Stimulated activated naive CD8-positive, alpha-beta T cell treated with anti-CD3 and anti-CD28 coated beads, Interleukin-15, Interleukin-2, amounts not matched to agents 100 ng/mL and 50 ng/mL, for 24 hours (primary cell): ENCODE measurements around the gene PLEKHA6.

ENCODE experiments used
- H3K27ac Mint-ChIP-seq: one replicate; pipeline ENCODE4 v1.8.0; 2021; ENCODE audit warnings: mild to moderate bottlenecking, mixed read lengths
- H3K27me3 Mint-ChIP-seq: one replicate; pipeline ENCODE4 v1.8.0; 2021; ENCODE audit warnings: mixed read lengths
- H3K36me3 Mint-ChIP-seq: one replicate; pipeline ENCODE4 v1.8.0; 2021; ENCODE audit warnings: low read depth, mixed read lengths
- H3K4me1 Mint-ChIP-seq: one replicate; pipeline ENCODE4 v1.8.0; 2021; ENCODE audit warnings: low read depth, mixed read lengths
- H3K4me3 Mint-ChIP-seq: one replicate; pipeline ENCODE4 v1.8.0; 2021; ENCODE audit warnings: mild to moderate bottlenecking, mixed read lengths
- H3K9me3 Mint-ChIP-seq: one replicate; pipeline ENCODE4 v1.8.0; 2021; ENCODE audit warnings: mixed read lengths

The PLEKHA6 gene

DNA sequence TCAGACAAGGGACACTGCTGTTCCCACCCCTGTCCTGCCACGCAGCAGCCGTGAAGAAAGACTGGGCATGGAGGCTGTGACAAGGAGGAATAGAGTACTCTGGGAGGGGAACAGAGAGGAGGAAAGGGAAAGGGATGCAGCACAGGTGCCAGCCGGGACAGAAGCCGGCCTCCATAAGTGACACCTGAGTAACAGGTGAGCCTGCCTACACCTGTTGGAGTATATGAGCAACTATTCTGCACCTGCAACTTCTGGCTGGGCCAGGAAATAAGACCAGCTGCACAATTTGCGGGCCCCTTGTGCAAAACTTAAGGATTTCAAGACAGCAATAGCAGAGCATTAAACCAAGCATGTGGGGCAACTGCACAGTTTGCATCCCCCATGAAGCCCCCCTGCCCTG, 73.4 kb downstream of the PLEKHA6 start:
- H3K36me3 Mint-ChIP-seq, result no peaks in the 10 kb centered on the region
- H3K9me3 Mint-ChIP-seq, result no peaks in the 10 kb centered on the region
- H3K27me3 Mint-ChIP-seq, result peaks cover 8% of the 10 kb centered on the region
- no peak overlapping the region for H3K27ac Mint-ChIP-seq
- H3K4me3 Mint-ChIP-seq, result peak overlapping the region; percentile 11
- H3K4me1 Mint-ChIP-seq, result peaks cover 29% of the 10 kb centered on the region

DNA sequence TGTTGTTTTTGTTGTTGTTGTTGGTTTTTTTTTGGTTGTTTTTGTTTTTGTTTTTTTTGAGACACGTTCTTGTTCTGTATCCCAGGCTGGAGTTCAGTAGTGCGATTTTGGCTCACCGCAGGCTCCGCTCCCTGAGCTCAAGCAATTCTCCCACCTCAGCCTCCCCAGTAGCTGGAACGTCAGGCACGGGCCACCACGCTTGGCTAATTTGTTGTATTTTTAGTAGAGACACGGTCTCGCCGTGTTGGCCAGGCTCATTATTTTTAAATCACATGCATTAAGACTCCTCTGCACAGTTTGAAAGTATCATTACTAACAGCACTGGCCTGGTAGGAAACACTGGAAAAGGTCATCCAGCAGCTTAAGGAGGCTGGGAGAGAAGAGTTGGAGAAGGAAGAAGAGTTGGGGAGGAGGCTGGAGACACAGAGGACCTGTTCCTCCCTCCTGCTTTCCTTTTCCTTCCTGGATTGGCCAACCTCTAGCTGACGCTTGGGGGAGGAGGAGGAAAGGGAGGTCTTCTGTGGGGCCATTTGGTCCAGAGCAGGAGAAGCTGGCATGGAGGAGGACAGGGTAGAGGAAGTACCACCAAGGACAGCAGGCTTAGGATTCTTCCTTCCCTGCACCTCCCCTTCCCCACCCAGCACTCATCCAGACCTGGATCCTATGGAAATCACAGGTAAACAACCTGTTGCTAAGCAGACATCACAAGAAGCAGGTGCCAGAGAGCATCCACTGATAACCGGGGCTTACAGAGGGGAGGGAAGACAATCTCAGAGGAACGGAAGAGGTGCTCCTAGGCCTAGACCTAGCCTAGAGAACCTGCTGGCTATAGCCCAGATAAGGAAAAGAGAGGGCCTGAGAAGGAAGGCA, 74.1 kb downstream of the PLEKHA6 start:
- no peaks in the 10 kb centered on the region for H3K36me3 Mint-ChIP-seq
- peaks cover 29% of the 10 kb centered on the region for H3K4me1 Mint-ChIP-seq
- H3K27me3 Mint-ChIP-seq, result peaks cover 8% of the 10 kb centered on the region
- H3K9me3 Mint-ChIP-seq, result no peaks in the 10 kb centered on the region
- no peak overlapping the region for H3K27ac Mint-ChIP-seq
- H3K4me3 Mint-ChIP-seq, result peak overlapping the region; percentile 11

DNA sequence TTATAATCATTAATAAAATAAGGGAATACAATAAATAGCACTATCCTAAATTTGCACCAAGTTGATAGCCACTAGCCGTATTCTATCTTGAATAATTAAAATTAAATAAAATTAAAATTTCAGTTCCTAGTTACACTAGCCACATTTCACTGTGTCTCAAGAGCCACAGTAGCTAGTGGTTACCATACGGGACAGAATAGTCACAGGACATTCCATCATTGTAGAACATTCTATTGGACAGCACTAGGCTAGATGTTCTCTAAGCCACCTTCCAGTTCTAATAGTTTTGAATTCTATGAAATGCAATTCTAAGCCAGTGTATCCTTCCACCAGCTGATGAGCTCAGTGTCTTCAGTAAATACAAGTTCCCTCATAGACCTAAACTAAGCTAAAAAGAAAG, 74.8 kb downstream of the PLEKHA6 start:
- no peak overlapping the region for H3K27ac Mint-ChIP-seq
- H3K4me1 Mint-ChIP-seq, result peaks cover 29% of the 10 kb centered on the region
- H3K36me3 Mint-ChIP-seq, result no peaks in the 10 kb centered on the region
- H3K4me3 Mint-ChIP-seq, result no peak overlapping the region
- peaks cover 4% of the 10 kb centered on the region for H3K27me3 Mint-ChIP-seq
- H3K9me3 Mint-ChIP-seq, result no peaks in the 10 kb centered on the region

DNA sequence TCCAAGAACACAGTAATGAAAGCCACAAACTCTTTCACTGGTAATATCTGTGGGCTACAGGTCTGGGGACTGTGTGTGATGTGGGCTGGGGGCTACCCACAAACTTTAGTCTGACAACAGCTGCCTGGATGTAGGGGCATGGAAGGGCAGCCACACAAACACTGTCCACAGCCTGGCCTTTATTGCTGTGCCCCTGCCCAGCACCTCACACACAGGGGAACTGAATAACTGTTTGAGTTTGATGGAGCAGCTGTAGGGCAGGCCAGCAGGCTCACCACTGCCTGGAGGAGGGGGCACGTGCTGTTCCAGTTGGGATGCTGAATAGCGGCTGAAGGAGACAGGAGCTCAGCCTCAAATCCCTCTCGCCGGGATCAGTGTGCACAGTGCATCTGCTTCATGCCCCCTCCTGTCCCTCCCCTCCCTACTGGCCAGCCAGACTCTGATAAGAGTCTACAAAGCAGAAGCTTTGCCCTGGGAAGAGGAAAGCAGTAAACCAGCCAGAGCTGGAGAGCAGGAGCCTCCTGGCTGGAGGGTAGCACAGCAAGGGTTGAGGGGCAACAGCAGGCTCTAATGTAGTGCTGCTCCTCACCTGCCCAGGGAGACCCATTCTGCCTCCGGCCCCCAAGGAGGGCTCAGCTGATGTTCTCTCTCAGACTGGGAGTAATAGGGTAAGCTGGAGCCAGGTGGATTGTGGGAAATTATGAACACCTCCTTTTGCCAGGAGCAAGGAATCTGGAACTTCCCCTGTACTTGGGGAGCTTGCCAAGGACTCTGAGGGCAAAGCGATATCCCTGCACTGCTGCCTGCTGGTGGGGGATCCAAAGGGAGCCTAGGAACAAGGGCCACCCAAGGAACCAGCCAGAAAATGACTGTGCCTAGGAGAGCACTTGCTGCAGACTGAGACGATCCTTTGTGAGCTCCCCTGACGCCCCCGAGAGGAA, 75.7 kb downstream of the PLEKHA6 start:
- Mint-ChIP-seq H3K27ac (no peak overlapping the region), H3K36me3 (no peaks in the 10 kb centered on the region), H3K4me3 (no peak overlapping the region), H3K9me3 (no peaks in the 10 kb centered on the region), H3K4me1 (peaks cover 29% of the 10 kb centered on the region), H3K27me3 (no peaks in the 10 kb centered on the region)

DNA sequence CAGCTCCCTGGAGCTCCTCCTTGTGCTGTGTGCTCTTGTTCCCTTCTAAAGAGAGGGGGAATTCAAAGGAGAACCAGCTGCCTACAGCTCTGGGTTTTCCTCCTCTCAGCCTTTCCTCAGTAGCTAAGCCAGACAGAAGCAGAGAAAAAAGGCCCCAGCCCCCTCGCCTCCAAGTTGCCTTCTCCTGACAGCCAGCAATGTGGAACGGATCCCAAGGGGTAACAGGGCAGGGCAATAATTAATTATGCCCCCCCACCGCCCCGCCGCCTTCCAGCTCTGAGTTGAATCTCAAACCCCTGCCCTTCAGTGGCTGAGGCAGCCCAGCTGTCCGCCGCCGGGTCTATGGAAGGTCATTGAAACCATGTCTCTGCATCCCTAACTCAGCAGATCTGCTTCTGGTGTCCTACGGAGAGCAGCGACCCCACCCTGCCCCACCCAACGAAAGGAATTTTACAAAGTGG, 76.9 kb downstream of the PLEKHA6 start:
- Mint-ChIP-seq H3K36me3 (no peaks in the 10 kb centered on the region), H3K9me3 (no peaks in the 10 kb centered on the region), H3K4me1 (peaks cover 24% of the 10 kb centered on the region), H3K4me3 (no peak overlapping the region), H3K27ac (no peak overlapping the region), H3K27me3 (no peaks in the 10 kb centered on the region)

DNA sequence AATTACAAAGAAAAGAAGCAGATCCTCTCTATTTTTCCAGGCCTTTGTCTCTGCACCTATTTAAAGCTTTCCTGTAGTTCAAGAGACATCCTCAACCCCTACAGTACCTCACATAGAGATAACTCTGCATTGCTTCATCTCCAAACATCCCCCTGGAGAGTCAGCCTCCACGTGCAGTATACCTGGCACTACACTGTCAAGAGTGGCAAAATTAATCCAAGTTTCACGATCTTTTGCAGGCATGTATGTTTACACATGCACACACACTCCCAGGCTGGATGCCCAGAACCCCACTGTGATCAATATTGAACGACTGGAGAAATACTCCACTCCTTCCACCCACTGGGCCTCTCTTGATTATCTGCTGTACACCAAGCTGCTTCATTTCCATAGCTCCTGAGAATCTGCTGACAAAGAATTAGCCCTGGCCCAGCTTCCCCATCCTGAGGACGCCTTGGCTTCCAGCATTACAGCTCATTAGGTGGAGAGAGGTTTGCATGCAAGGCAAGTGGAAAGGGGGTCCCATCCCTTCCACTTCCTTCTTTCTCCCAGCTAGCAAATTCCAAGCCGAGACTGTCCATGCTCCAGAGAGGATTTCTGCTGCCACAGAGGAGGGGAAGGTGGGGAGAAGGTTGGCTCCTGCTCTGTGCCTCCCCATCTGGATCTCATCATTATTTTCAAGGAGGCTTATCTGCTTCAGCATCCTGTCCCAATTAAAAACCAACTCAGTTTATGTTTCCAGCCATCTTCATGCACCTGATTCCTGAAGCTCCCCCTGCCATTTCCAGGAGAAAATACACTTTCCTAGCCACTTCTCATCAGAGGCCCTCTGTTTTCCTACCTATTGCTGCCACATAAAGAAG, 79.4 kb downstream of the PLEKHA6 start:
- Mint-ChIP-seq H3K27me3 (no peaks in the 10 kb centered on the region), H3K36me3 (no peaks in the 10 kb centered on the region), H3K27ac (no peak overlapping the region), H3K4me1 (no peaks in the 10 kb centered on the region), H3K4me3 (no peak overlapping the region), H3K9me3 (no peaks in the 10 kb centered on the region)

DNA sequence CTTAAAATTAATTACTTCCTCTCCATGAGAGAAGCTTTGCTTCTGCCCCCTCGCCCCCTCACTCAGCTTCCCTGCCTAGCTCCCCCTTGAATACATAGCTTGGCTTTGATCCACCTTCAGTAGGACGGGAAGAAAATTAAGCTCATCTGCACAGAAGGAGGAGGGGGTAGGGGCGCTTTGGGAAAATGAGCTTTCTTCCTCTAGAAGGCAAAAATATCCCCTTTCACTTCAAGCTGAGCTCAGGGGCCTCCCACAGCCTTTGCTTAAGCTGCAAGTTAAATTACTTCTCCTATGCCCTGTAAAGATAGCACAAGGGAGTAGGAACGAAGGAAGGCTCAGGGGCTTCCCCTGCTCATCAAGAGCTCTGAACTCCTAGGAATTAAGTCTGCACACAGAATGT, 80.8 kb downstream of the PLEKHA6 start:
- no peaks in the 10 kb centered on the region for H3K9me3 Mint-ChIP-seq
- no peaks in the 10 kb centered on the region for H3K4me1 Mint-ChIP-seq
- H3K36me3 Mint-ChIP-seq, result no peaks in the 10 kb centered on the region
- no peak overlapping the region for H3K4me3 Mint-ChIP-seq
- H3K27ac Mint-ChIP-seq, result no peak overlapping the region
- H3K27me3 Mint-ChIP-seq, result no peaks in the 10 kb centered on the region

DNA sequence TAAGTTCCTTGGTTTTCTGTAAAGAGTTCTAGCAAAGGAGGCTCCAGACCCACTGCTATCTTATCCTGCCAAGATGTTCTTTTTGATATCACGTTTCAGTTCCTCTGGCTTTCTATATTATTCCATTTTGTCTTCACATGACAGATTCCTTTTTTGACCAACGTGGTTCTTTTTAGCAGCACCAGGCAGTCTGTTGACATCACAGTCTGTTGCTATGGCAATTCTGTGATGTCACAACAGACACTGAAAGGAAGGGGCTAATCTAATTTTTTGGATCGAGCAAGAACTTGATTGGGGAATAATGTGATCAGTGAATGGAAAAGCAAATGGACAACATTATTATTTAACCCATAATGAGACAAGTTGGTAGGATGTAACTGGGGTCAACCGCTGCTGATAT, 81.5 kb downstream of the PLEKHA6 start:
- Mint-ChIP-seq H3K27ac (no peak overlapping the region), H3K9me3 (no peaks in the 10 kb centered on the region), H3K27me3 (no peaks in the 10 kb centered on the region), H3K36me3 (no peaks in the 10 kb centered on the region), H3K4me1 (no peaks in the 10 kb centered on the region), H3K4me3 (no peak overlapping the region)

DNA sequence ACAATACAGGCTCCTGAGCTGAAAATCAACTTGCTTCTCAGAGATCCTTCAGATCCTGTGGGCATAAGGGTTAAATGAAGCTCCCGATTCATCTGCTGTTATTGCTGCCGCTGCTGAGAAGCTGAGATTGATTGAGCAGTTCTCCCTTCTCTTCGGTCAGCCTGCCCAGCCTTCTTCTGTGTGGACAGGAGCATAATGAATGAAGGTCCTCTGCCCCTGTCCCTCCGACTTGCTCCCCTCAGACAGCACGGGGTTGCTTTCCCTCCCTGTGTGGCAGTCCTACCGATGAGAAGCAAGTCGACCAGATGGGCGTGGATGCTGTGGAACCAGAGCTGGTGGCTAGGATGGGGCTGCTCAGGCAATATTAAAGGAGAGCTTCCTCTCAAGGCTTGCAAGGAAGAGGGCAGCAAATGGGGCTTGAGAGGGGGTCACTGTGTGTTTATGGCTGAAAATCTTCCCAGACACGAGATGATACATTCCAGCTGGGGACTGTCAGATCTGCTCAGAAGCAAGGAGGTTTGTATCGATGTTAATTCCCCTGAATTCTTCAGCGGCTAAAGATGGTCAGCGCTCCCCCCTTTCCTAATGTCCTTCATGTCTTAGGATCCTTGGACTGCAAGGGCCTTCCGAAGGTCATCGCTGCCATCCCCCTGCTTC, 82.0 kb downstream of the PLEKHA6 start:
- Mint-ChIP-seq H3K9me3 (no peaks in the 10 kb centered on the region), H3K4me1 (no peaks in the 10 kb centered on the region), H3K27ac (no peak overlapping the region), H3K4me3 (no peak overlapping the region), H3K27me3 (no peaks in the 10 kb centered on the region), H3K36me3 (no peaks in the 10 kb centered on the region)

DNA sequence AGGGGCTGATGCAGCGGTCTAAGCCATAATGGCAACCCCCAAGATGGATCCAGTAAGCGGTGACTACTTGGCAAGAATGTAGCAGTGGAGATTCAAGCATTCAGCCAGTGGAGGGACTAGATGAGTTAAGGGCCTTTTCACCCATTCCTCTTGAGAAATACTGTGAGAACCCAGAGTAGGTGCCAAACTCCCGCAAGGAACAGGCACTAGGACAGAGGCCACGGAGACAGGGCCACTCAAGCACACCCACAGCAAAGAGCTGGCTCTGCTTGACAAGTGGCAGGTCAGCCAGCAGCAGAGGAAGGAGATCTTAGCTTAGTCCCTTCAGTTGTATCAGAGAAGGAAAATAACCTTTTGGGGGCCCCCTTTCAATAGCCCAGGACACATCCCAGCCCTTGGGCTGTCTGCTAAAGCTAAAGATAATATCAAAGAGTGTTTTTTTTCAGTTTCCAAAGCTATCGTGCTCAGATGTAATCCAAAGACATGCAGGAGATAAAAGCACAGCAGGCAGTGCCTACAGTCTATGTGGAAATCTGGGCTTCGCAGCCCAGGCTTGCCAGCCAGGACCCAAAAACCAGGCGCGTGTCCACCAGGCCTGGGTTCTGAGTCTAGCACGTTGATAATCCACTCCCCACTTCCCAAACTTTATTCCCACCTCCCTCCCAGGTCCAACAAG, 83.9 kb downstream of the PLEKHA6 start:
- Mint-ChIP-seq H3K27ac (no peak overlapping the region), H3K36me3 (no peaks in the 10 kb centered on the region), H3K9me3 (no peaks in the 10 kb centered on the region), H3K27me3 (no peaks in the 10 kb centered on the region), H3K4me1 (no peaks in the 10 kb centered on the region), H3K4me3 (no peak overlapping the region)

DNA sequence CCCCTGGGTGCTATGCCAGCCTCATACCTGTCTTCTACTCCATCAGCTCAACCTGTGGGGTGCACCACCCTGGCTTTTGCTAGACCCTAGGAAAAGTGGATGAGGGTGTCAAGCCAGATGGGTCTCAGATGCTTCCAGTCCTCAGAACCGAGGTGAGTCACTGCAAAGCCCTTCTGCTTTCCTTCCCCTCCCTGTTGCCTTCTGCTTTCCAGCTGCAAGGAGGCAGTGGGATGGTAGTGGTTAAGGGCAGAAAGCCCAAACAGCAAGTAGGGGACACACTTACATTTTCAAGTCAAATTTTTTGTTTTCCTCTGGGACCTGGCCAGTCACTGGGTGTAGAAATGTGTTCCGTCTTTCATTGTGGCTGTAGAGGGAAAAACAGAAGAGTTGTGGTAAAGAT, 85.3 kb downstream of the PLEKHA6 start:
- H3K27ac Mint-ChIP-seq, result no peak overlapping the region

DNA sequence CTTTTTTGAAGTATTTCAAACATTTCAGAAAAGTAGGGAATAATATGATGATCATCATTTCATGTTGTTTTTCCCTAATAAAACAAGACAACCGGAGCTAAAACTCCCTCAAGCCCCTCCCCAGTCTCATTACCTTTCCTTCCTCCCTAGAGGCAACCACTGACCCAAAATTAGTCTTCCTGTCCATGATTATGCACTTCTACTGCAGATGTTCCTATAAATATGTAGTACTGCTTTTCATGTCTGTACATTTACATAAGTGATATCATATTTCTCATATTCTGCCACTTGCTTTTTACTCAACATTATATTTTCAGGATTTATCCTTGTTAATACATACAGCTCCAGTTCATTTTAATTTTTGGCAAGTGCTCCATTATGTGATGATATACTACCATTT, 87.2 kb downstream of the PLEKHA6 start:
- no peaks in the 10 kb centered on the region for H3K36me3 Mint-ChIP-seq
- no peaks in the 10 kb centered on the region for H3K4me1 Mint-ChIP-seq
- H3K27ac Mint-ChIP-seq, result no peak overlapping the region
- H3K27me3 Mint-ChIP-seq, result peaks cover 6% of the 10 kb centered on the region
- no peak overlapping the region for H3K4me3 Mint-ChIP-seq
- H3K9me3 Mint-ChIP-seq, result no peaks in the 10 kb centered on the region

More for the DNA sequence above, 85.3 kb downstream of the PLEKHA6 start:
- H3K36me3 Mint-ChIP-seq, result no peaks in the 10 kb centered on the region
- H3K4me1 Mint-ChIP-seq, result no peaks in the 10 kb centered on the region
- H3K27me3 Mint-ChIP-seq, result no peaks in the 10 kb centered on the region
- no peaks in the 10 kb centered on the region for H3K9me3 Mint-ChIP-seq
- H3K4me3 Mint-ChIP-seq, result no peak overlapping the region

DNA sequence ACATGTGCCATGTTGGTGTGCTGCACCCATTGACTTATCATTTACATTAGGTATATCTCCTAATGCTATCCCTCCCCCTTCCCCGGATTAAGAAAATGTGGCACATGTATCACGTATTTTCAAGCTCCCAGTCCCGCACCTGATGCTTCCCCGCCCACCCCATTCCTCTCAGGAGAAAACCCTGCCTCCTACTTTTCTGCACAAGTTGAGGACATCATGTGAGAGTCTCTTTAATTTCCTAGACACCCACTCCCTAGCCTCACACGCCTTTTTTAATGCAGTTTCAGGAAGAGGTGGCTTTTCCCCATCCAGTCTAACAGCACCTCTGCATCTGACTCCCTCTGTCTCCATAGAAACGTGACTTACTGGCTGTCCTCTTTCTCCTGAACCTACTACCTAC, 87.8 kb downstream of the PLEKHA6 start:
- Mint-ChIP-seq H3K9me3 (no peaks in the 10 kb centered on the region), H3K27ac (no peak overlapping the region), H3K27me3 (peaks cover 6% of the 10 kb centered on the region), H3K4me3 (no peak overlapping the region), H3K4me1 (no peaks in the 10 kb centered on the region), H3K36me3 (no peaks in the 10 kb centered on the region)

DNA sequence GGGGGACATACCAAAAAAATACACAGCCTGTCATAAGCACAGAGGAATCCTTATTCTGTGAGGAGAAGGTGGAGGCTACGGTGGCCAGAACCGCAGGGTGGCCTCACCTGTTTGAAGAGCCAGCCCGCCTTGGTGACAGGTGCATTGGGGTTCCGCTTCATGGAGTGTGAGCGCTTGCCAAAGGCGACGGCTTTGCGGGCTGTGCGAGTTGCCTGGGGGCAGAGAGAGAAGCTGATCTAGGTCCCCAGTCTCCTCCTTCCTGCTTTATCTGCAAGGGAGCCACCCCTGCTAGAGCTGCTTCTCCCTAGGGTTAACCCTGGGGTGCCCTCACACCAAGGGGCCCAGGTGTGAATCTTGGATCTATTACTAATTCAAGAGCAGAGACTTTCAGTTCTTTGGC, 91.6 kb downstream of the PLEKHA6 start:
- no peaks in the 10 kb centered on the region for H3K36me3 Mint-ChIP-seq
- H3K4me3 Mint-ChIP-seq, result no peak overlapping the region
- H3K9me3 Mint-ChIP-seq, result no peaks in the 10 kb centered on the region
- no peaks in the 10 kb centered on the region for H3K4me1 Mint-ChIP-seq
- no peak overlapping the region for H3K27ac Mint-ChIP-seq
- H3K27me3 Mint-ChIP-seq, result peaks cover 6% of the 10 kb centered on the region
